Measurements from ENCODE around the gene ZW10. TPM values are rescaled to one million over a fixed set of nuclear protein-coding genes. Genes with fewer than 3 reads are reported as not detected.

The ZW10 gene
- total RNA-seq, 1 experiment from 2014 or later: 18.9 TPM

DNA sequence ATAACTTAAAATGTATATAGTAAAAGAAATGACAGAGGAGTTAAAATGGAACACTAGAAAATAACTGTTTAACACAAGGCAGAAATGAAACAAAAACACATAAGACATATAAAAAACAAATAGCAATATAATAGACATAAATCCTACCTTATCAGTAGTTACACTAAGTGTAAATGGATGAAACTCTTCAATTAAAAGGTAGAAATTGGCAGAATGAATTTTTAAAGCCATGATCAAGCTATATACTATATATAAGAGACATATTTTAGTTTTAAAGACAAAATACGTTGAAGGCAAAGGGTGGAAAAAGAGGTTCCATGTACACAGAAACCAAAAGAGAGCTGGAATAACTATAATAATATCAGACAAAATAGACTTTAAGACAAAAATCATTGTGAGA is 62.5 kb downstream of the ZW10 start:
- CTCF ChIA-PET: no interaction called here
- TF ChIP-seq, protein P1, sequence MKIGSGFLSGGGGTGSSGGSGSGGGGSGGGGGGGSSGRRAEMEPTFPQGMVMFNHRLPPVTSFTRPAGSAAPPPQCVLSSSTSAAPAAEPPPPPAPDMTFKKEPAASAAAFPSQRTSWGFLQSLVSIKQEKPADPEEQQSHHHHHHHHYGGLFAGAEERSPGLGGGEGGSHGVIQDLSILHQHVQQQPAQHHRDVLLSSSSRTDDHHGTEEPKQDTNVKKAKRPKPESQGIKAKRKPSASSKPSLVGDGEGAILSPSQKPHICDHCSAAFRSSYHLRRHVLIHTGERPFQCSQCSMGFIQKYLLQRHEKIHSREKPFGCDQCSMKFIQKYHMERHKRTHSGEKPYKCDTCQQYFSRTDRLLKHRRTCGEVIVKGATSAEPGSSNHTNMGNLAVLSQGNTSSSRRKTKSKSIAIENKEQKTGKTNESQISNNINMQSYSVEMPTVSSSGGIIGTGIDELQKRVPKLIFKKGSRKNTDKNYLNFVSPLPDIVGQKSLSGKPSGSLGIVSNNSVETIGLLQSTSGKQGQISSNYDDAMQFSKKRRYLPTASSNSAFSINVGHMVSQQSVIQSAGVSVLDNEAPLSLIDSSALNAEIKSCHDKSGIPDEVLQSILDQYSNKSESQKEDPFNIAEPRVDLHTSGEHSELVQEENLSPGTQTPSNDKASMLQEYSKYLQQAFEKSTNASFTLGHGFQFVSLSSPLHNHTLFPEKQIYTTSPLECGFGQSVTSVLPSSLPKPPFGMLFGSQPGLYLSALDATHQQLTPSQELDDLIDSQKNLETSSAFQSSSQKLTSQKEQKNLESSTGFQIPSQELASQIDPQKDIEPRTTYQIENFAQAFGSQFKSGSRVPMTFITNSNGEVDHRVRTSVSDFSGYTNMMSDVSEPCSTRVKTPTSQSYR (CRISPR knock-in tag; IDR thresholded peaks at IDR 0.05): no peak
- TF ChIP-seq TCF7 (CRISPR knock-in tag; IDR thresholded peaks at IDR 0.05; ENCODE audit: low read depth) (no peak), KAT7 (CRISPR knock-in tag; IDR thresholded peaks at IDR 0.05; ENCODE audit: borderline replicate concordance) (no peak), ZNF138 (CRISPR knock-in tag; conservative IDR thresholded peaks at IDR 0.05) (no peak), ZNF396 (CRISPR knock-in tag; IDR thresholded peaks at IDR 0.05; ENCODE audit: borderline replicate concordance) (no peak), ZNF416 (CRISPR knock-in tag; IDR thresholded peaks at IDR 0.05) (no peak), PRRX2 (CRISPR knock-in tag; IDR thresholded peaks at IDR 0.05) (no peak), ZNF219 (CRISPR knock-in tag; IDR thresholded peaks at IDR 0.05; ENCODE audit: borderline replicate concordance) (no peak), NFATC4 (CRISPR knock-in tag; IDR thresholded peaks at IDR 0.05) (no peak), ATF1 (CRISPR knock-in tag; IDR thresholded peaks at IDR 0.05) (no peak), GRHL2 (CRISPR knock-in tag; IDR thresholded peaks at IDR 0.05; ENCODE audit: insufficient replicate concordance, severe bottlenecking) (no peak), ZNF423 (CRISPR knock-in tag; IDR thresholded peaks at IDR 0.05) (no peak)
- TF ChIP-seq, protein P2, sequence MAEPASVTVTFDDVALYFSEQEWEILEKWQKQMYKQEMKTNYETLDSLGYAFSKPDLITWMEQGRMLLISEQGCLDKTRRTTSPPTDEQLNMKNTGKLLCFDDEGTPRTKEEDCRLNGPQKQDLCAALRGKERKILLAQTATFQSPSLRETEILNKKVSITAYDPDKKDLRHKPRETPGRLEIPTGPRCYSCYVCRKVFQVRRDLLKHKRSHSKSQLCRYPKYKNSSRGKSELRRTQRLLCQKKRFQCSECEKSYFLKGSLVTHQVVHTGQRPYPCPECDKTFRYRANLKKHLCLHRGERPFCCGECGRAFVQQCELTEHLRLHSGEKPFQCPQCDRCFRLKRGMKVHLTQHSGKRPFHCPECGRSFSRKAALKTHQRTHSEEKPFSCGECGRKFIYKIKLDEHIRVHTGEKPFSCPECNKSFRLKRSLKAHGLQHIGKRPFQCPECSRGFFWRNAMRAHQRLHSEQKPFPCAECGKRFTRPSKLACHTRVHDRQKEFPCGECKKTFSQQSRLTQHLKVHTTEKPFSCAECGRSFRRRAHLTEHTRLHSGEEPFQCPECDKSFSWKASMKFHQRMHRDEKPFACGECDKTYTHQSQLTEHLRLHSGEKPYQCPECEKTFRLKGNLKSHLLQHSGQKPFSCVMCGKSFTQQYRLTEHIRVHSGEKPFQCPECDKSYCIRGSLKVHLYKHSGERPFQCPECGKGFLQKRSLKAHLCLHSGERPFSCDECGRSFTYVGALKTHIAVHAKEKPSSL (CRISPR knock-in tag; conservative IDR thresholded peaks at IDR 0.05): no peak
- TF ChIP-seq, protein P3, sequence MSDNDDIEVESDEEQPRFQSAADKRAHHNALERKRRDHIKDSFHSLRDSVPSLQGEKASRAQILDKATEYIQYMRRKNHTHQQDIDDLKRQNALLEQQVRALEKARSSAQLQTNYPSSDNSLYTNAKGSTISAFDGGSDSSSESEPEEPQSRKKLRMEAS (CRISPR knock-in tag; IDR thresholded peaks at IDR 0.05): no peak
- TF ChIP-seq, protein P4, sequence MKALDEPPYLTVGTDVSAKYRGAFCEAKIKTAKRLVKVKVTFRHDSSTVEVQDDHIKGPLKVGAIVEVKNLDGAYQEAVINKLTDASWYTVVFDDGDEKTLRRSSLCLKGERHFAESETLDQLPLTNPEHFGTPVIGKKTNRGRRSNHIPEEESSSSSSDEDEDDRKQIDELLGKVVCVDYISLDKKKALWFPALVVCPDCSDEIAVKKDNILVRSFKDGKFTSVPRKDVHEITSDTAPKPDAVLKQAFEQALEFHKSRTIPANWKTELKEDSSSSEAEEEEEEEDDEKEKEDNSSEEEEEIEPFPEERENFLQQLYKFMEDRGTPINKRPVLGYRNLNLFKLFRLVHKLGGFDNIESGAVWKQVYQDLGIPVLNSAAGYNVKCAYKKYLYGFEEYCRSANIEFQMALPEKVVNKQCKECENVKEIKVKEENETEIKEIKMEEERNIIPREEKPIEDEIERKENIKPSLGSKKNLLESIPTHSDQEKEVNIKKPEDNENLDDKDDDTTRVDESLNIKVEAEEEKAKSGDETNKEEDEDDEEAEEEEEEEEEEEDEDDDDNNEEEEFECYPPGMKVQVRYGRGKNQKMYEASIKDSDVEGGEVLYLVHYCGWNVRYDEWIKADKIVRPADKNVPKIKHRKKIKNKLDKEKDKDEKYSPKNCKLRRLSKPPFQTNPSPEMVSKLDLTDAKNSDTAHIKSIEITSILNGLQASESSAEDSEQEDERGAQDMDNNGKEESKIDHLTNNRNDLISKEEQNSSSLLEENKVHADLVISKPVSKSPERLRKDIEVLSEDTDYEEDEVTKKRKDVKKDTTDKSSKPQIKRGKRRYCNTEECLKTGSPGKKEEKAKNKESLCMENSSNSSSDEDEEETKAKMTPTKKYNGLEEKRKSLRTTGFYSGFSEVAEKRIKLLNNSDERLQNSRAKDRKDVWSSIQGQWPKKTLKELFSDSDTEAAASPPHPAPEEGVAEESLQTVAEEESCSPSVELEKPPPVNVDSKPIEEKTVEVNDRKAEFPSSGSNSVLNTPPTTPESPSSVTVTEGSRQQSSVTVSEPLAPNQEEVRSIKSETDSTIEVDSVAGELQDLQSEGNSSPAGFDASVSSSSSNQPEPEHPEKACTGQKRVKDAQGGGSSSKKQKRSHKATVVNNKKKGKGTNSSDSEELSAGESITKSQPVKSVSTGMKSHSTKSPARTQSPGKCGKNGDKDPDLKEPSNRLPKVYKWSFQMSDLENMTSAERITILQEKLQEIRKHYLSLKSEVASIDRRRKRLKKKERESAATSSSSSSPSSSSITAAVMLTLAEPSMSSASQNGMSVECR (CRISPR knock-in tag; IDR thresholded peaks at IDR 0.05; ENCODE audit: borderline replicate concordance): no peak
- TF ChIP-seq, protein P5, sequence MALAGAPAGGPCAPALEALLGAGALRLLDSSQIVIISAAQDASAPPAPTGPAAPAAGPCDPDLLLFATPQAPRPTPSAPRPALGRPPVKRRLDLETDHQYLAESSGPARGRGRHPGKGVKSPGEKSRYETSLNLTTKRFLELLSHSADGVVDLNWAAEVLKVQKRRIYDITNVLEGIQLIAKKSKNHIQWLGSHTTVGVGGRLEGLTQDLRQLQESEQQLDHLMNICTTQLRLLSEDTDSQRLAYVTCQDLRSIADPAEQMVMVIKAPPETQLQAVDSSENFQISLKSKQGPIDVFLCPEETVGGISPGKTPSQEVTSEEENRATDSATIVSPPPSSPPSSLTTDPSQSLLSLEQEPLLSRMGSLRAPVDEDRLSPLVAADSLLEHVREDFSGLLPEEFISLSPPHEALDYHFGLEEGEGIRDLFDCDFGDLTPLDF (CRISPR knock-in tag; IDR thresholded peaks at IDR 0.05): no peak
- TF ChIP-seq, protein P6, sequence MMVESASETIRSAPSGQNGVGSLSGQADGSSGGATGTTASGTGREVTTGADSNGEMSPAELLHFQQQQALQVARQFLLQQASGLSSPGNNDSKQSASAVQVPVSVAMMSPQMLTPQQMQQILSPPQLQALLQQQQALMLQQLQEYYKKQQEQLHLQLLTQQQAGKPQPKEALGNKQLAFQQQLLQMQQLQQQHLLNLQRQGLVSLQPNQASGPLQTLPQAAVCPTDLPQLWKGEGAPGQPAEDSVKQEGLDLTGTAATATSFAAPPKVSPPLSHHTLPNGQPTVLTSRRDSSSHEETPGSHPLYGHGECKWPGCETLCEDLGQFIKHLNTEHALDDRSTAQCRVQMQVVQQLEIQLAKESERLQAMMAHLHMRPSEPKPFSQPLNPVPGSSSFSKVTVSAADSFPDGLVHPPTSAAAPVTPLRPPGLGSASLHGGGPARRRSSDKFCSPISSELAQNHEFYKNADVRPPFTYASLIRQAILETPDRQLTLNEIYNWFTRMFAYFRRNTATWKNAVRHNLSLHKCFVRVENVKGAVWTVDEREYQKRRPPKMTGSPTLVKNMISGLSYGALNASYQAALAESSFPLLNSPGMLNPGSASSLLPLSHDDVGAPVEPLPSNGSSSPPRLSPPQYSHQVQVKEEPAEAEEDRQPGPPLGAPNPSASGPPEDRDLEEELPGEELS (CRISPR knock-in tag; IDR thresholded peaks at IDR 0.05): no peak
- TF ChIP-seq, protein P7, sequence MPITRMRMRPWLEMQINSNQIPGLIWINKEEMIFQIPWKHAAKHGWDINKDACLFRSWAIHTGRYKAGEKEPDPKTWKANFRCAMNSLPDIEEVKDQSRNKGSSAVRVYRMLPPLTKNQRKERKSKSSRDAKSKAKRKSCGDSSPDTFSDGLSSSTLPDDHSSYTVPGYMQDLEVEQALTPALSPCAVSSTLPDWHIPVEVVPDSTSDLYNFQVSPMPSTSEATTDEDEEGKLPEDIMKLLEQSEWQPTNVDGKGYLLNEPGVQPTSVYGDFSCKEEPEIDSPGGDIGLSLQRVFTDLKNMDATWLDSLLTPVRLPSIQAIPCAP (CRISPR knock-in tag; IDR thresholded peaks at IDR 0.05): no peak
- TF ChIP-seq, protein P8, sequence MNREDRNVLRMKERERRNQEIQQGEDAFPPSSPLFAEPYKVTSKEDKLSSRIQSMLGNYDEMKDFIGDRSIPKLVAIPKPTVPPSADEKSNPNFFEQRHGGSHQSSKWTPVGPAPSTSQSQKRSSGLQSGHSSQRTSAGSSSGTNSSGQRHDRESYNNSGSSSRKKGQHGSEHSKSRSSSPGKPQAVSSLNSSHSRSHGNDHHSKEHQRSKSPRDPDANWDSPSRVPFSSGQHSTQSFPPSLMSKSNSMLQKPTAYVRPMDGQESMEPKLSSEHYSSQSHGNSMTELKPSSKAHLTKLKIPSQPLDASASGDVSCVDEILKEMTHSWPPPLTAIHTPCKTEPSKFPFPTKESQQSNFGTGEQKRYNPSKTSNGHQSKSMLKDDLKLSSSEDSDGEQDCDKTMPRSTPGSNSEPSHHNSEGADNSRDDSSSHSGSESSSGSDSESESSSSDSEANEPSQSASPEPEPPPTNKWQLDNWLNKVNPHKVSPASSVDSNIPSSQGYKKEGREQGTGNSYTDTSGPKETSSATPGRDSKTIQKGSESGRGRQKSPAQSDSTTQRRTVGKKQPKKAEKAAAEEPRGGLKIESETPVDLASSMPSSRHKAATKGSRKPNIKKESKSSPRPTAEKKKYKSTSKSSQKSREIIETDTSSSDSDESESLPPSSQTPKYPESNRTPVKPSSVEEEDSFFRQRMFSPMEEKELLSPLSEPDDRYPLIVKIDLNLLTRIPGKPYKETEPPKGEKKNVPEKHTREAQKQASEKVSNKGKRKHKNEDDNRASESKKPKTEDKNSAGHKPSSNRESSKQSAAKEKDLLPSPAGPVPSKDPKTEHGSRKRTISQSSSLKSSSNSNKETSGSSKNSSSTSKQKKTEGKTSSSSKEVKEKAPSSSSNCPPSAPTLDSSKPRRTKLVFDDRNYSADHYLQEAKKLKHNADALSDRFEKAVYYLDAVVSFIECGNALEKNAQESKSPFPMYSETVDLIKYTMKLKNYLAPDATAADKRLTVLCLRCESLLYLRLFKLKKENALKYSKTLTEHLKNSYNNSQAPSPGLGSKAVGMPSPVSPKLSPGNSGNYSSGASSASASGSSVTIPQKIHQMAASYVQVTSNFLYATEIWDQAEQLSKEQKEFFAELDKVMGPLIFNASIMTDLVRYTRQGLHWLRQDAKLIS (CRISPR knock-in tag; IDR thresholded peaks at IDR 0.05; ENCODE audit: borderline replicate concordance): no peak
- Mint-ChIP-seq H3K4me3 (no peak overlapping the region), H3K36me3 (peaks cover 27% of the 10 kb centered on the region), H3K4me1 (peaks cover 8% of the 10 kb centered on the region), H3K9me3 (peaks cover 42% of the 10 kb centered on the region), H3K27ac (no peak overlapping the region), H3K27me3 (ENCODE audit: low read depth) (no peaks in the 10 kb centered on the region)
- DNase-seq (ENCODE audit: low spot score): no peak
- no peak for ATAC-seq
- POLR2A ChIA-PET: no interaction called here

Measured in WTC11 (cell line).